Raji (cell line): ENCODE results near the gene RASSF8.

Experiments
- POLR2A ChIP-seq: IDR thresholded peaks from 2 replicates; pipeline ENCODE4 v1.6.1; 2011; ENCODE audit warnings: low read depth, low read length, control low read depth; ENCODE audit not compliant: insufficient read depth

Gene RASSF8

DNA sequence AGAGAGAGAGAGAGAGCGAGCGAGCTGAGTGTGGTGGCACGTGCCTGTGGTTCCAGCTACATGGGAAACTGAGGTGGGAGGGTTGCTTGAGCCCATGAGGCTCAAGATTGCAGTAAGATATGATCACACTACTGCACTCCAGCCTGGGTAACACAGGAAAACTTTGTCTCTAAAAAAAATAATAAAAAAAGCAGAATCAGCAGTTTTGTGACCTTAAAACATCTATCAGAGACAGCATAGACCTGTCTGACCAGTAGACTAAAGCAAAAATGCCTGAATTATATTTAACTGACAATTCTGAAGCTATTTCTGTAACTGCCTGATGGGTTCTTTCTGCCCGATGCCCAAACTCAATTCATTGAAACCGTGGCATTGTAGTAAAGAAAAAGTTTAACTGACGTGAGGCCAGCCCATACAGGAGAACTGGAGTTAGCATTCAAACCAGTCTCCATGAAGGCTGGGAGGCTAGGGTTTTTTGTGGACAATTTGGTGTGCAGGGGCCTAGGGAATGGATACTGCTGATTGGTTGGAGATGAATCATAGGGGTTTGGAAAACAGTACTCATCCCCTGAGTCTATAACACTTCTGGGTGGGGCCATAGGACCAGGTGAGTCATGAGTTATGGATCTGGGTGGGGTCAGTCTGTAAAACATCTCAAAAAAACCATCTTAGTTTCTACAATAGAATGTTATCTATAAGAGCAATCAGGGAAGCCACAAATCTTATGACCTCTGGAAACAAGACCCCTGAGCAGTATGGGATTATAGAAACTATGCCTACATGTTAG lies 8.0 kb upstream of the RASSF8 start:
- no peak for TF ChIP-seq POLR2A

- TF ChIP-seq POLR2A, result no peak
Observed at GRCh38 chr12:25957793-25958427, 572 bp upstream of the RASSF8 start.

DNA sequence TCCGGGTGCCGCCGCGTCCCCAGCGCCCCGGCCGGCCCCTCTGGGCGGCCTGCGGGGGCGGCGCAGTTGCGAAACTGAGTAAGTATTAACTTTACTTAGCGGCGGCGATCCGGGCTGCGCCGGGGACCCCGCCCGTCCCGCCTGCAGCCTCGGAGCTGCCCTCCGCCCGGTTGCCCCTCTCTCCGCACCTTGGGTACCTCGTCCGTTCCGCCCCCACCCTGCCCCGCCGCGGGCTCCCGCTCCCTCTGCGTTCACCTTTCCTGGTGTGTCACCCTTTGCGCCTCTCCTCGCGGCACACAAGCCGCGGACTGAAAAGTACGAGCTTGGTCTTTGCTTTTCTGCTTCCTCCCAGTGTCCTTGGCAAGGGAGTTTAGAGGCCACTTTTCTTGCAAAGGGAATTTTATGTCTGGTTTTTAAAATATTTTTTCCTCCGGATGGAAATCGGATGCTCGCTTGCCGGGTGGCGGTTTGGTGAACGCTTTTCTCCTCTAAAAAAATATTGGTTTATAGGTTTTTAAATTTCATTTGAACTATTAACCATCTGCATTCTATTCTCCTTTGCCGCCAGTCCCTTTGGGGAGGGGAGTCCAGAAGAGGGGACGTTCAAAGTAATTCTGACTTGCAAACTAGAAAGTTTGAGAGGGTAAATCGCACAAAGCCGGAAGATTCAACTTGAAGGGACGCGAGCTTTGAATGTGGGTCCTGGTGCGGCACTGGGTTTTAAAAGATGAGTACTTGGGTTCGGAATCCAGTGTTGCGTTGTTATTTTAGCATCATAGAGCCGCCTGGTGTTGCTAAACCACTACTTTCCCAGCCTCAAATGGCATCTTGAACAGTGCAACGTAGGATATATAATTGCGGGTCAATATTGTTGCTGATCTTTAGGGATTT lies 834 bp downstream of the RASSF8 start:
- TF ChIP-seq POLR2A, result no peak

DNA sequence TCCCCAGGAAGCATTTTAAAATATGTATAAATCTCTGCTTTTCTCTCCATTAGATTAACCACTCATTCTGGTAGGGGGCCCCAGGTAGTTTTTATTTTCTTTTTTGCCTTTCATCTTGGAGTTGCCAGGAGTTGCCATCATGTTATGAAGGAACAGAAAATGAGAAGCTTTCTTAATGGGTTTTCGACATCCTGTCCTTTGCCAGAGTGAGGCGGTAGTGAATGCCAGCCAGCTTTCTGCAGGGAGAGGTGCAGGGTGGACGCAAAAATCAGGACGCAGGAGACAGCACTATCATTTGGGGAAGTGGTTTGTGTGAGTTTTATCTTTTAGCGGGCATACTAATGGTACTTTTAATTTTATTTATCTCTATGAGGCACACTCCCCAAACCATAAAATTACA lies 1.7 kb downstream of the RASSF8 start:
- no peak for TF ChIP-seq POLR2A

- no peak for TF ChIP-seq POLR2A
Observed at GRCh38 chr12:25960961-25961360, 2.5 kb downstream of the RASSF8 start.

DNA sequence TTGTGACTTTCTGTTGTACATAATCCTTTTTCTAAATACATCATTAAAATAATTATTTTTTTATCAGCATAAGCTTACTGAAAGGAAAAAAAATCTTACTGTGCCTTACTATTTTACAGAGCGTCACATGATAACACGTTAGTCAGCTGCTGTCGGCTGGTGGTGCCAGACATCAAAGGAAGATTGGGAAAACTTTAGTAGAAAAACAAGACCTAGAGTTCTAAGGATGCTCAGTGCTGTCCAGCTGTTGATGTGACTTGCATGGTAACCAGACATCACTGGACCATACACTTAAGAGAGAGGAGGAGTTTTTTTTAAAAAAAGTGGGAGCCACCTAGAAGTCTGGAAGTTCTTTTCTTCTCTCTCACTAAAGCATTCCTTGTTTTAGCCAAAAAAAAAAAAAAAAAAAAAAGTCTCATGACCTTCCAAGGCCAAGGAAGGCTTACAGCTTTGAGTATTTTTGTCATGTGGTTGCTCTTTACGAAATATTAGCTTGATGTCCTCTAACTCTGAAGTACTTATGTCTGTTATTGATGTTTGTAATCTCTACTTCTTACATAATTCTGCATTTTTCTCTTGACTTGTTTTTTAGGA lies 4.5 kb downstream of the RASSF8 start:
- no peak for TF ChIP-seq POLR2A

DNA sequence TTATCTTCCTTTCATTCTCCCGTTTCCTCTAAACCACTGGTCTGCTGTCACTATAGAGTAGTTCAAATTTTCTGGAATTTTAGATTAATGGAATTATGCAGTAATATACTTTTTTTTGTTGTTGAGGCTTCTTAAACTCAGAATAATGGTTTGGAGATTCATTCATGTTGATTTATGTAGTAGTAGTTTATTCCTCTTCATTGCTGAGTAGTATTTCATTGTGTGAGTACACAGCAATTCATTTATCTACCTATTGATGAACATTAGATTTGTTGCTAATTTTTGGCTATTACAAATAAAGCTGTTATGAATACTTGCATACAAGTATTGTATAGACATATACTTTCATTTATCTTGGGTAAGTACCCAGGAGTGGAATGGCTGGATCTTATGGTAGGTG lies 7.2 kb downstream of the RASSF8 start:
- no peak for TF ChIP-seq POLR2A

DNA sequence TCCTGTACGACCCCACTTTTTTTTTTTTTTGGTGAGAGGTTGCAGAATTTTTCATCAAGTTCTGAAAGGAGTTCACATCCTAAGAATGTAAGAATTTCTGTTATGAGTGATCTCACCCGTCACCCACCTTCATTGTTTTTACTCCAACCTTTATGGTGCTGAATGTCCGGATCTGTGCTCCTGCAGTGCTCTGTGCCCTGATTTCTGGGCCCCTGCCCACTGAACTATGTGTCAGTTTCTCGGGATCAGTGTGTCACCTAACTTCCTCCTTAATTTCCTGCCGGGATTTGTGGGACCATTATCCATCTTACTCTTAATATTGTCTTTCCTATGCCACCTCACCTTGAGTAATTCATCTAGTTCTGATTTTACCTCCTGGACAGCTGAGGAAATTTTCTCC lies 11.6 kb downstream of the RASSF8 start:
- no peak for TF ChIP-seq POLR2A

- no peak for TF ChIP-seq POLR2A
Observed at GRCh38 chr12:25970916-25971653, 12.6 kb downstream of the RASSF8 start.

- TF ChIP-seq POLR2A, result no peak
Observed at GRCh38 chr12:25971654-25972041, 13.2 kb downstream of the RASSF8 start.

- TF ChIP-seq POLR2A, result no peak
Observed at GRCh38 chr12:25972783-25973182, 14.3 kb downstream of the RASSF8 start.

GRCh38 chr12:25975179-25975578 lies 16.7 kb downstream of the RASSF8 start:
- no peak for TF ChIP-seq POLR2A

GRCh38 chr12:25975682-25976081 lies 17.2 kb downstream of the RASSF8 start:
- no peak for TF ChIP-seq POLR2A

- TF ChIP-seq POLR2A, result no peak
Observed at GRCh38 chr12:25976289-25976688, 17.8 kb downstream of the RASSF8 start.

DNA sequence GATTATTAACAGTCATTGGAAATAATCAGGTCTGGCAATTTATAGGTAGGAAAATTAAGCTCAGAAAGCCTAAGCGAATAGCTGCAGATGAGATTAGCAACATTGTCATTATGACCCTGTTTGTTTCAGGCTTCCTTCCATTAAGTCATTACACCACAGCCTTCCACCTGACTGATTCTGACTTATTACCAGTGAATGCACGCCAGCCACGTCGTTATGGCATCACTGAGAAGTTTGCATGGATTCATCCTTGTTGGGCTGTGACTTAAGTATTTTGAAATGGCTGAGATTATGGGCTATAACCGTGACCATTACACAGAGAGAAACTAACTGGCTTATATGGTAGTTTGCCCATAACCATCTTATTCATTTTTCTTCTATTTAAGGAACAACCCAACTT lies 18.6 kb downstream of the RASSF8 start:
- TF ChIP-seq POLR2A, result no peak
